SK-N-MC (cell line): ENCODE results near the gene HAP1.

ENCODE experiments used
- EZH2 ChIP-seq: fragments of 200-600 bp; sonication (generic); IDR thresholded peaks from one replicate; pipeline ENCODE4 v1.6.1; 2017; ENCODE audit warnings: antibody characterized with exemption
- POLR2AphosphoS5 ChIP-seq: IDR thresholded peaks from 2 replicates; pipeline ENCODE4 v1.6.1; 2012; ENCODE audit warnings: mild to moderate bottlenecking, low read depth, low read length, borderline replicate concordance

- TF ChIP-seq EZH2 (no peak), POLR2AphosphoS5 (no peak)
These were observed 52.7 kb downstream of the HAP1 start for GRCh38 chr17:41681776-41682175.
